ENCODE results near the gene SRRT.

Gene SRRT

GRCh38 chr7:100874577-100875355, at the start of gene SRRT:
TSS of gene SRRT (plus strand) at chr7:100875103. CDS start at chr7:100875591, 488 bp downstream.
- Histone ChIP-seq H4K20me1 (peaks cover 46% of the 10 kb centered on the region), H3K27me3 (no peaks in the 10 kb centered on the region), H3K4me2 (peak within 1 kb of the TSS; percentile 87), H3K9me3 (no peaks in the 10 kb centered on the region), H3K27ac (peak within 1 kb of the TSS; percentile 97), H3K9ac (peak within 1 kb of the TSS; percentile 98), H3K4me1 (peaks cover 50% of the 10 kb centered on the region), H3K4me3 (peak within 1 kb of the TSS; percentile 95), H3K36me3 (peaks cover 86% of the 10 kb centered on the region)
- no peak for TF ChIP-seq Cebpa-rat (IDR thresholded peaks at IDR 0.05)

DNA sequence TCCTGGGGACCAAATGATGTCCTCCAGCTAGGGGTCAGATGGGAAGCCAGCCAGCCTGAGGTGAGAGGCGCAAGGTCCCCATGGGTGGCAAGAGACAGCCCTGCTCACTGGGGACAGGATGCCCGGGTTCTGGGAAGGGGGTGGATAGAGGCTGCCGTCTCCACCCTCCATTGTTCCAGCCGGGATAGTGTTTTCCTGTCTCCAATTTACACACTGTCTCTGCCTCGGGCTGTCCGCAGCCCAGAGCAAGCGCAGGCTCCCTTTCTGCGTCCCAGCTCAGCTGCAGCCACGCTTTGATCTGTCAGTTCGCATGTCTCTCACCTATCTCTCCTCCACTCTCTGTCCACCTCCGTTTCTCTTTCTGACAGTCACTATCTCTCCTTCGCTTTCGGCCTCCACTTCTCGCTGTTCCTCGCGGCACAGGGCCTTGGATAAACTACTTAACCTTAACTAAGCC, 49.7 kb upstream of the SRRT start:
- peaks cover 49% of the 10 kb centered on the region for H3K4me1 ChIP-seq
- H4K20me1 ChIP-seq = peaks cover 38% of the 10 kb centered on the region
- H3K4me3 ChIP-seq = peak overlapping the region; percentile 94
- TF ChIP-seq Cebpa-rat (IDR thresholded peaks at IDR 0.05) = no peak
- peak overlapping the region; percentile 95 for H3K9ac ChIP-seq
- peaks cover 45% of the 10 kb centered on the region for H3K36me3 ChIP-seq
- no peaks in the 10 kb centered on the region for H3K9me3 ChIP-seq
- no peak overlapping the region for H3K27ac ChIP-seq
- H3K27me3 ChIP-seq = no peaks in the 10 kb centered on the region
- peak overlapping the region; percentile 88 for H3K4me2 ChIP-seq

DNA sequence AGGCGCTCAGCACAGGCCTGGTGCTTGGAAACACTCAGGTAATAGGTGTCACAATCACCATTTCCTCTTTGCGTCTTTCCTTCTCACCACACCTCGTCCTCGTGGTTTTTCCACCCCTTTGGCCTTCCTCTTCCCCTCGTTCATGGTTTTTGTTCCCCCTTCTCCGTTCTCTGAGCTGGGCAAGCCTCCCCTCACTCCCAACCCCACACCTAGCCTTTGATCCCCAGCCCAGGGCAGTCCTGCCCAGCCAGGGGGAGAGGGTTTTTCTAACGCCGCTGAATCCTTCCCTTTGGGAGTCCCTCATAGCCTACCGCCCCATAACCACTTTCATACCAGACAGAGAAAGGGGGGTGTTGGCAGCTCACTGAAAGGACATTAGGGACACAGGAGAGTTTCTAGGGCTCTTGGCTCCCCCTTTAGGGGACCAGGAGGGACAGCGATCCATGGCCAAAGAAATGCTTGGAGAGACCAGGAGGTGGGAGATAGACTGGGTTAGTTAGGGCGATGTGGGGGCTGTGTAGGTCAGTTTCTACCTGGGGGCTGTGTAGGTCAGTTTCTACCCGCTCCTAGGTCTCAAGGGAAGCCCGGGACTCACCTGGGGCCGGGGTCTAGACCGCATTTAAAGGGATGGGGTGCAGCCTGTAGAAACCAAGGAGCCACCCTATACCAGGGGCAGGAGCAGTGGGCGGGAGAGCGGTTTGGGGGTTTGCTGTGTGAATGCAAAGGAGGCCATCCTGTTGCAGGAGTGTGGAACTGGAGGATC, 49.0 kb upstream of the SRRT start:
- Histone ChIP-seq H3K27me3 (no peaks in the 10 kb centered on the region), H3K4me2 (peak overlapping the region; percentile 88), H4K20me1 (peaks cover 38% of the 10 kb centered on the region), H3K9me3 (no peaks in the 10 kb centered on the region), H3K4me1 (peaks cover 49% of the 10 kb centered on the region), H3K36me3 (peaks cover 38% of the 10 kb centered on the region), H3K27ac (peak overlapping the region; percentile 92), H3K4me3 (peak overlapping the region; percentile 94), H3K9ac (peak overlapping the region; percentile 95)
- TF ChIP-seq Cebpa-rat (IDR thresholded peaks at IDR 0.05) = no peak

GRCh38 chr7:100826514-100827329, 48.2 kb upstream of the SRRT start:
- Histone ChIP-seq H3K9me3 (no peaks in the 10 kb centered on the region), H3K4me1 (peaks cover 49% of the 10 kb centered on the region), H3K4me3 (peak overlapping the region; percentile 94), H3K4me2 (peak overlapping the region; percentile 88), H4K20me1 (peaks cover 38% of the 10 kb centered on the region), H3K27me3 (no peaks in the 10 kb centered on the region), H3K27ac (peak overlapping the region; percentile 92), H3K9ac (peak overlapping the region; percentile 95), H3K36me3 (peaks cover 30% of the 10 kb centered on the region)
- no peak for TF ChIP-seq Cebpa-rat (IDR thresholded peaks at IDR 0.05)

- peak within 1 kb of the TSS; percentile 95 for H3K9ac ChIP-seq
- H3K27me3 ChIP-seq = no peaks in the 10 kb centered on the region
- peak within 1 kb of the TSS; percentile 95 for H3K4me2 ChIP-seq
Observed at GRCh38 chr7:100827330-100828226, 47.3 kb upstream of the SRRT start, which contains the start of gene EPHB4. TSS of gene EPHB4 (minus strand) at chr7:100827523. CDS start at chr7:100827030, 493 bp downstream.

GRCh38 chr7:100829150-100829716, 45.7 kb upstream of the SRRT start:
- peak overlapping the region; percentile 94; the same call in 1 of the 2 replicates for H3K4me3 ChIP-seq
- no peak for TF ChIP-seq Cebpa-rat (IDR thresholded peaks at IDR 0.05)
- peaks cover 23% of the 10 kb centered on the region for H4K20me1 ChIP-seq
- peak overlapping the region; percentile 41; the same call in 1 of the 2 replicates for H3K27ac ChIP-seq
- no peaks in the 10 kb centered on the region for H3K27me3 ChIP-seq
- H3K4me2 ChIP-seq = peak overlapping the region; percentile 95
- peak overlapping the region; percentile 95; the same call in 1 of the 2 replicates for H3K9ac ChIP-seq
- H3K9me3 ChIP-seq = no peaks in the 10 kb centered on the region
- H3K36me3 ChIP-seq = peaks cover 5% of the 10 kb centered on the region
- peaks cover 45% of the 10 kb centered on the region for H3K4me1 ChIP-seq

More at GRCh38 chr7:100827330-100828226, 47.3 kb upstream of the SRRT start, which contains the start of gene EPHB4:
- Histone ChIP-seq H3K4me3 (peak within 1 kb of the TSS; percentile 94), H3K36me3 (peaks cover 21% of the 10 kb centered on the region), H3K4me1 (peaks cover 49% of the 10 kb centered on the region), H3K9me3 (no peaks in the 10 kb centered on the region), H3K27ac (peak within 1 kb of the TSS; percentile 92), H4K20me1 (peaks cover 38% of the 10 kb centered on the region)
- TF ChIP-seq Cebpa-rat (IDR thresholded peaks at IDR 0.05) = no peak

GRCh38 chr7:100830396-100830795, 44.5 kb upstream of the SRRT start:
- Histone ChIP-seq H3K27me3 (no peaks in the 10 kb centered on the region), H3K4me3 (no peak overlapping the region), H3K9me3 (no peaks in the 10 kb centered on the region), H3K36me3 (no peaks in the 10 kb centered on the region), H3K27ac (no peak overlapping the region), H3K4me1 (peaks cover 33% of the 10 kb centered on the region), H3K9ac (no peak overlapping the region), H3K4me2 (no peak overlapping the region), H4K20me1 (peaks cover 12% of the 10 kb centered on the region)
- no peak for TF ChIP-seq Cebpa-rat (IDR thresholded peaks at IDR 0.05)

DNA sequence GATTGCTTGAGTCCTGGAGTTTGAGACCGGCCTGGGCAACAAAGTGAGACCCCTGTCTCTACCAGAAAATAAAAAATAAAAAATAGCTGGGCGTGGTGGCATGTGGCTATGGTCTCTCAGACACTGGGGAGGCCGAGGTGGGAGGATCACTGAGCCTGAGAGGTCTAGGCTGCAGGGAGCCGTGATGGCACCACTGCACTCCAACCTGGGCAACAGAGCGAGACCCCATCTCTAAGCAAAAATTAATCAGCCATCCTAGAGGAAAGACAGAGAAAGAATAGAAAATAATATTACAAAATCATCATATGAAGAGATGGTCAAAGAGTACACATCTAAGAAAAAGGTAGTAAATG, 42.6 kb upstream of the SRRT start:
- TF ChIP-seq Cebpa-rat (IDR thresholded peaks at IDR 0.05) = no peak
- Histone ChIP-seq H3K4me3 (no peak overlapping the region), H3K9ac (no peak overlapping the region), H3K27ac (no peak overlapping the region), H3K27me3 (no peaks in the 10 kb centered on the region), H3K9me3 (no peaks in the 10 kb centered on the region), H3K36me3 (no peaks in the 10 kb centered on the region), H3K4me2 (no peak overlapping the region), H4K20me1 (no peaks in the 10 kb centered on the region), H3K4me1 (peaks cover 42% of the 10 kb centered on the region)

Data from BLaER1 (cell line).